ENCODE data around the gene INVS. TPM values are rescaled to one million over a fixed set of nuclear protein-coding genes. Genes with fewer than 3 reads are reported as not detected.

INVS gene
- total and polyA plus RNA-seq, 2 donors (not counting 3 experiments of a cell fraction or from before 2014, with no cell fraction given), result 8.5 to 17.9 TPM

DNA sequence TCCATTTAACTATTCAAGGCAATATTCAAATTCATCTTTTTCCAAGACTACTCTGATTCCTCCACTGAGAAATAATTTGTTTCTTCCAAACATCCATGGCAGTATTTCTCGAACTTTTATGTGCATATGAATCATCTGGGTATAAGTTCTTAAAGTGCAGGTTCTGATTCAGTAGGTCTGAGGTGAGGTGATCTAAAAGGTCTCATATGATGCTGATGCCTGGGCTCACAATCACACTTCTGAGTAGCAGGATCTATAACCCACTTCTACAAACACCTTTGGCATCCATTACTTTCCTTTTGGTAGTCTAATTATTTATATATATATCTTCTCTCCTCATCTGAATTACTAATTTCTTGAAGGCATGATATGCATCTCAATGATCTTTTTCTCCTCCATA is 7.4 kb upstream of the INVS start:
- POLR2A ChIA-PET, result no interaction called here
- TF ChIP-seq POLR2A (IDR thresholded peaks at IDR 0.05; ENCODE audit: low read depth, low read length) (no peak), MAX (IDR thresholded peaks at IDR 0.05; ENCODE audit: insufficient read depth, insufficient read length) (no peak), MYC (IDR thresholded peaks at IDR 0.05; ENCODE audit: low read depth, low read length) (no peak), FOS (IDR thresholded peaks at IDR 0.05; ENCODE audit: borderline replicate concordance, insufficient read depth, low read length) (no peak), EZH2 (IDR thresholded peaks at IDR 0.05; ENCODE audit: borderline replicate concordance, low read depth, low read length, severe bottlenecking) (no peak), JUN (IDR thresholded peaks at IDR 0.05; ENCODE audit: borderline replicate concordance, insufficient read depth, insufficient read length, low read depth) (no peak), GATA2 (IDR thresholded peaks at IDR 0.05; ENCODE audit: insufficient read depth, insufficient read length, low read depth, low read length) (no peak), POLR2AphosphoS5 (IDR thresholded peaks at IDR 0.05; ENCODE audit: insufficient read depth, low read depth, low read length) (no peak)
- TF ChIP-seq, protein P1, sequence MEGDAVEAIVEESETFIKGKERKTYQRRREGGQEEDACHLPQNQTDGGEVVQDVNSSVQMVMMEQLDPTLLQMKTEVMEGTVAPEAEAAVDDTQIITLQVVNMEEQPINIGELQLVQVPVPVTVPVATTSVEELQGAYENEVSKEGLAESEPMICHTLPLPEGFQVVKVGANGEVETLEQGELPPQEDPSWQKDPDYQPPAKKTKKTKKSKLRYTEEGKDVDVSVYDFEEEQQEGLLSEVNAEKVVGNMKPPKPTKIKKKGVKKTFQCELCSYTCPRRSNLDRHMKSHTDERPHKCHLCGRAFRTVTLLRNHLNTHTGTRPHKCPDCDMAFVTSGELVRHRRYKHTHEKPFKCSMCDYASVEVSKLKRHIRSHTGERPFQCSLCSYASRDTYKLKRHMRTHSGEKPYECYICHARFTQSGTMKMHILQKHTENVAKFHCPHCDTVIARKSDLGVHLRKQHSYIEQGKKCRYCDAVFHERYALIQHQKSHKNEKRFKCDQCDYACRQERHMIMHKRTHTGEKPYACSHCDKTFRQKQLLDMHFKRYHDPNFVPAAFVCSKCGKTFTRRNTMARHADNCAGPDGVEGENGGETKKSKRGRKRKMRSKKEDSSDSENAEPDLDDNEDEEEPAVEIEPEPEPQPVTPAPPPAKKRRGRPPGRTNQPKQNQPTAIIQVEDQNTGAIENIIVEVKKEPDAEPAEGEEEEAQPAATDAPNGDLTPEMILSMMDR (IDR thresholded peaks at IDR 0.05; ENCODE audit: extremely low read depth in 1 of 2, insufficient read depth in 1 of 2, low read depth in 1 of 2, low read length in 2 of 2), result no peak
- FAIRE-seq, result no peak

More for the DNA sequence above, 7.4 kb upstream of the INVS start:
- dilution Hi-C loops (cut with MboI; ENCODE audit: extremely low pct_ligation_motif_present, low sequenced_read_pairs), result no loop called here
- Histone ChIP-seq H2AFZ (ENCODE audit: low read depth, low read length) (no peak overlapping the region), H3K79me2 (ENCODE audit: control insufficient read depth, insufficient read depth, low read length) (peaks cover 45% of the 10 kb centered on the region), H3K4me2 (ENCODE audit: insufficient read depth, low read length) (no peak overlapping the region), H3K36me3 (ENCODE audit: control insufficient read depth in 2 of 2, extremely low read depth in 1 of 2, insufficient read depth in 2 of 2, low read length in 2 of 2) (no peaks in the 10 kb centered on the region), H3K4me1 (ENCODE audit: control insufficient read depth, extremely low read depth, insufficient read depth, low read length) (peaks cover 35% of the 10 kb centered on the region), H3K27me3 (ENCODE audit: control insufficient read depth in 2 of 2, insufficient read depth in 2 of 2, low read length in 2 of 2) (no peaks in the 10 kb centered on the region), H3K27ac (ENCODE audit: insufficient read depth, low read depth, low read length) (no peak overlapping the region), H3K4me3 (replicated peaks in 1 of 3; ENCODE audit: insufficient read depth in 1 of 3, low read depth in 1 of 3, low read length in 3 of 3) (no peak overlapping the region), H4K20me1 (replicated peaks; ENCODE audit: control insufficient read depth, extremely low read depth, insufficient read depth, low read length) (peaks cover 17% of the 10 kb centered on the region), H3K9ac (replicated peaks; ENCODE audit: extremely low read depth, insufficient read depth, low read length) (no peak overlapping the region), H3K9me1 (replicated peaks; ENCODE audit: control insufficient read depth, extremely low read depth, insufficient read depth, low read length) (peaks cover 2% of the 10 kb centered on the region), H3K9me3 (replicated peaks; ENCODE audit: control insufficient read depth, insufficient read depth, low read length) (no peaks in the 10 kb centered on the region)
- intact Hi-C loops (cut with micrococcal nuclease), result no loop called here
- CTCF ChIA-PET, result no interaction called here
- no TSS peak for BruUV-seq (replicated peaks)
- no peak for DNase-seq (ENCODE audit: low read depth, low spot score)
